Mammary epithelial cell (primary cell): ENCODE data around the gene PKIG.

ENCODE experiments used
- EZH2 ChIP-seq: IDR thresholded peaks from 2 replicates; pipeline ENCODE4 v1.6.1; 2012; ENCODE audit warnings: low read length, inconsistent platforms, borderline replicate concordance
- TF ChIP-seq, protein P1 (sequence below), 2 donors: IDR thresholded peaks in 1 of 2; conservative IDR thresholded peaks in 1 of 2; 2 replicates each; pipeline ENCODE4 v1.5.1; 2011 to 2012; ENCODE audit warnings: inconsistent platforms in 2 of 2, low read length in 2 of 2, mild to moderate bottlenecking in 2 of 2, control low read depth in 1 of 2, low read depth in 1 of 2; ENCODE audit not compliant: insufficient read depth in 1 of 2; ENCODE audit errors: extremely low read depth in 1 of 2

DNA sequence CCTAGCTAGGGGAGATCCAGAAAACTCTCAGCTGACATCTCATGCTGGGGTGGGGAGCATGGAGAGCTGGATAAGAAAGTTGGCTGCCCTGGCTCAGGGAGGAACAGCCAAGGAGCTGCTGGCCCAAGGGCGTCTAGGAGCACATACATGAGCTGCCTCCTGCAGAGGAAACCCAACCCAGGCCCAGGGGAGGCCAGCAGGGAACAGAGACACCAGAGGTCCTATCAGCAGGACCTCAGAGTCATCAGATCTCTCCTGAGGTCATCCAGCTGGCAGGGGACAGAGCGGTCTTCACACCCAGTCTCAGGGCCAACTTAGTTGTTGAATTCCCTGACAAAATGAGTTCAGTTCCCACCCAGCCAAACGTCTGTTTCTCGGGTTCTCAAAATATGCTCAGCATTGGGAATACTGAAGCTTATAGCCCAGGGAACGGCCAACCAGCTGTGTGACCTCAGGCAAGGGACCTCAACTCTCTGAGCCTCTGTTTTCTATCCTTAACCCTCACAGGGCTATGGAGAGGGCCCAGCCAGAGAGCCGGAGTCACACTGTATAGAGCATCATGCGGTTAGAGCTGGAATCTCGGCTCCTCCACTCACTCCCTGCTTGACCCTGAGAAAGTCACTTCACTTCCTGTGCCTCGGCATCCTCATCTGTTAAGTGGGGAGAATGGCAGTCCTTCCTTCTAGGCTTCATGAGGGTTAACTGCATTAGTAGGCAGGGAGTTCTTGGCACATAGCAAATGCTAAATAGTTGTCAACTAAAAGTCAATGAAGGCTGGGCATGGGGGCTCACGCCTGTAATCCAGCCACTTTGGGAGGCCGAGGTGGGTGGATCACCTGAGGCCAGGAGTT lies 55.4 kb downstream of the PKIG start:
- TF ChIP-seq, protein P1, sequence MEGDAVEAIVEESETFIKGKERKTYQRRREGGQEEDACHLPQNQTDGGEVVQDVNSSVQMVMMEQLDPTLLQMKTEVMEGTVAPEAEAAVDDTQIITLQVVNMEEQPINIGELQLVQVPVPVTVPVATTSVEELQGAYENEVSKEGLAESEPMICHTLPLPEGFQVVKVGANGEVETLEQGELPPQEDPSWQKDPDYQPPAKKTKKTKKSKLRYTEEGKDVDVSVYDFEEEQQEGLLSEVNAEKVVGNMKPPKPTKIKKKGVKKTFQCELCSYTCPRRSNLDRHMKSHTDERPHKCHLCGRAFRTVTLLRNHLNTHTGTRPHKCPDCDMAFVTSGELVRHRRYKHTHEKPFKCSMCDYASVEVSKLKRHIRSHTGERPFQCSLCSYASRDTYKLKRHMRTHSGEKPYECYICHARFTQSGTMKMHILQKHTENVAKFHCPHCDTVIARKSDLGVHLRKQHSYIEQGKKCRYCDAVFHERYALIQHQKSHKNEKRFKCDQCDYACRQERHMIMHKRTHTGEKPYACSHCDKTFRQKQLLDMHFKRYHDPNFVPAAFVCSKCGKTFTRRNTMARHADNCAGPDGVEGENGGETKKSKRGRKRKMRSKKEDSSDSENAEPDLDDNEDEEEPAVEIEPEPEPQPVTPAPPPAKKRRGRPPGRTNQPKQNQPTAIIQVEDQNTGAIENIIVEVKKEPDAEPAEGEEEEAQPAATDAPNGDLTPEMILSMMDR (conservative IDR thresholded peaks at IDR 0.05 in 1 of 2, IDR thresholded peaks at IDR 0.05 in 1 of 2; ENCODE audit: extremely low read depth in 1 of 2, insufficient read depth in 1 of 2, low read depth in 1 of 2, low read length in 2 of 2), result no peak
- TF ChIP-seq EZH2, result no peak
